ENCODE measurements around the gene PTOV1.

PTOV1 gene

DNA sequence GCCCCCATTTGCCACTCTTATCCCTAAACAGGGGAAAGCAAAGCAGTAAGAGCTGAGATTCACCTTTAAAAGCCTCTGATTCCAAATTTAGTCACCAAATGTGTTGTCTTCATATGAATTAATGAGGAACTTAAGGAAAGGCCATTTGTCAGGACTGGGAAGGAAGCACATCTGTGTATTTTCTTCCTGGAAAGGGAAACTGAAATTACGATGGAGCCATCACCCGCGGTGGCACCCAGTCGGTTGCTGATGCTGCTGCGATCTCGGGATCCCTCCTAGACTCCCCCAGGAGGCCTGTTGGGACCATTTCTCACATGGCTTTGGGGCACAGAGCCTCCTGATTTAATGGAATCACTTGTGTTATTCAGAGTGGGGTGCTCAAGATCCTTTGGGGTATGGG is 53.2 kb downstream of the PTOV1 start:
- H3K27ac ChIP-seq (ENCODE audit: low read depth, low read length) = no peak overlapping the region
- H2BK5ac ChIP-seq (ENCODE audit: low read depth, low read length, poor library complexity) = no peak overlapping the region
- H3K36me3 ChIP-seq (ENCODE audit: control insufficient read depth in 1 of 2, insufficient read depth in 2 of 2, low read length in 2 of 2) = peaks cover 23 to 24% of the 10 kb centered on the region in 2 experiments
- no peak overlapping the region for H2AFZ ChIP-seq (ENCODE audit: insufficient read depth, low read length, poor library complexity)
- no peak overlapping the region for H3K4me3 ChIP-seq (ENCODE audit: low read depth, low read length)
- H3K4ac ChIP-seq (ENCODE audit: low read depth, low read length) = no peak overlapping the region
- no peak overlapping the region for H4K91ac ChIP-seq (ENCODE audit: low read depth, low read length)
- H3K9ac ChIP-seq (ENCODE audit: low read length) = no peak overlapping the region
- WGBS (ENCODE audit: extremely low coverage, insufficient coverage, insufficient read length) = no CpG with 5 or more reads among the region's 6 CpGs
- no peak overlapping the region for H2BK120ac ChIP-seq (ENCODE audit: insufficient read depth, low read length, poor library complexity)
- H4K8ac ChIP-seq (ENCODE audit: low read depth, low read length) = no peak overlapping the region
- no peak overlapping the region for H3K14ac ChIP-seq (ENCODE audit: low read length)
- no peak overlapping the region for H3K4me2 ChIP-seq (ENCODE audit: low read length)
- no peak overlapping the region for H2AK5ac ChIP-seq (ENCODE audit: low read length)
- peaks cover 6% of the 10 kb centered on the region for H3K9me3 ChIP-seq (ENCODE audit: insufficient read depth, low read depth, low read length)
- H4K12ac ChIP-seq (ENCODE audit: low read depth, low read length) = no peak overlapping the region
- no peaks in the 10 kb centered on the region for H3K27me3 ChIP-seq (ENCODE audit: insufficient read depth, low read length)
- no peak for DNase-seq
- no peaks in the 10 kb centered on the region for H3K4me1 ChIP-seq (ENCODE audit: control insufficient read depth in 1 of 2, insufficient read depth in 2 of 2, low read length in 2 of 2)
- H3K79me1 ChIP-seq (ENCODE audit: low read length) = no peaks in the 10 kb centered on the region
- no peak overlapping the region for H2BK12ac ChIP-seq (ENCODE audit: low read length)
- H3K18ac ChIP-seq (ENCODE audit: low read length) = no peak overlapping the region
- H3K23ac ChIP-seq (ENCODE audit: low read length) = no peak overlapping the region
- H3K79me2 ChIP-seq (ENCODE audit: control insufficient read depth, insufficient read depth, low read length, poor library complexity) = no peaks in the 10 kb centered on the region

DNA sequence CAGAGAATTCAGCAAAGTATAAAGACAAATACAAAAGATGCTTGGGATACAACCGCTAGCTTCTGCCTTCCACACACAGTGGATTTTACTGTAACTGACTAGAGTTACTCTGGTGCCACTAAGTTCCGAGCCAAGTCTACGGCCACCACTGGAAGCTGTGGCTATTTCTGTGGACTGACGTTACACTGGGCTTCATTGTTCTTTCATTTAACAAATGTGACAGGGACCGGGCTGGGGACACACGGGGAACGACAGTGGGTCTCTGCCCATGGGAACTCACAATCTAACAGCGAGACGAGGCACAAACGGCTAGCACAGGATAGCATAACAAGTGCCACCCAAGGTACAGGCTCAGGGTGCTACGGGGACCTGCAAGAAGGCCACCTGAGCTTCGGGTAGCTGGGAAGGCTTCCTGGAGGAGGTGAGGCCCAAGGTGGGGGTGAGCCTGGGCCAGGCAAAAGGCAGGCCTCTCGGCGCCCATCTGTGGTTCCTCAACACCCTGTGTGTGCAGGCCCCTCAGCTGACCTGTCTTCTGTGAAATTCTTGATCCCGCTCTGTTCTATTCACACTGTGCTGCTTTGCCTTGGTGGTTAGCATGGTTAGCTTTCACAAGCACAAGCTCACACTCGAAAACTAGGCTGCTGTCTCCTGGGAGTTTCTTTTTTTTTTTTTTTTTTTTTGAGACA is 56.1 kb downstream of the PTOV1 start:
- no peak overlapping the region for H3K4me2 ChIP-seq (ENCODE audit: low read length)
- H3K27ac ChIP-seq (ENCODE audit: low read depth, low read length) = no peak overlapping the region
- peaks cover 6% of the 10 kb centered on the region for H3K9me3 ChIP-seq (ENCODE audit: insufficient read depth, low read depth, low read length)
- no peak overlapping the region for H2AFZ ChIP-seq (ENCODE audit: insufficient read depth, low read length, poor library complexity)
- no peak overlapping the region for H3K4me3 ChIP-seq (ENCODE audit: low read depth, low read length)
- WGBS (ENCODE audit: extremely low coverage, insufficient coverage, insufficient read length) = no CpG with 5 or more reads among the region's 16 CpGs
- no peak overlapping the region for H2AK5ac ChIP-seq (ENCODE audit: low read length)
- no peak overlapping the region for H3K23ac ChIP-seq (ENCODE audit: low read length)
- H3K4ac ChIP-seq (ENCODE audit: low read depth, low read length) = no peak overlapping the region
- H4K12ac ChIP-seq (ENCODE audit: low read depth, low read length) = no peak overlapping the region
- no peak for DNase-seq
- no peaks in the 10 kb centered on the region for H3K79me1 ChIP-seq (ENCODE audit: low read length)
- no peaks in the 10 kb centered on the region for H3K4me1 ChIP-seq (ENCODE audit: control insufficient read depth in 1 of 2, insufficient read depth in 2 of 2, low read length in 2 of 2)
- H3K36me3 ChIP-seq (ENCODE audit: control insufficient read depth in 1 of 2, insufficient read depth in 2 of 2, low read length in 2 of 2) = peaks cover 37 to 41% of the 10 kb centered on the region in 2 experiments
- H2BK5ac ChIP-seq (ENCODE audit: low read depth, low read length, poor library complexity) = no peak overlapping the region
- no peaks in the 10 kb centered on the region for H3K79me2 ChIP-seq (ENCODE audit: control insufficient read depth, insufficient read depth, low read length, poor library complexity)
- H4K91ac ChIP-seq (ENCODE audit: low read depth, low read length) = no peak overlapping the region
- no peak overlapping the region for H2BK120ac ChIP-seq (ENCODE audit: insufficient read depth, low read length, poor library complexity)
- no peak overlapping the region for H3K14ac ChIP-seq (ENCODE audit: low read length)
- no peak overlapping the region for H3K9ac ChIP-seq (ENCODE audit: low read length)
- H2BK12ac ChIP-seq (ENCODE audit: low read length) = no peak overlapping the region
- no peak overlapping the region for H4K8ac ChIP-seq (ENCODE audit: low read depth, low read length)
- H3K18ac ChIP-seq (ENCODE audit: low read length) = no peak overlapping the region
- no peaks in the 10 kb centered on the region for H3K27me3 ChIP-seq (ENCODE audit: insufficient read depth, low read length)

GRCh38 chr19:49907745-49908446 is 56.9 kb downstream of the PTOV1 start:
- Histone ChIP-seq H3K9ac (ENCODE audit: low read length) (no peak overlapping the region), H3K4me2 (ENCODE audit: low read length) (no peak overlapping the region), H3K4me1 (ENCODE audit: control insufficient read depth in 1 of 2, insufficient read depth in 2 of 2, low read length in 2 of 2) (no peaks in the 10 kb centered on the region), H2AK5ac (ENCODE audit: low read length) (no peak overlapping the region), H2BK5ac (ENCODE audit: low read depth, low read length, poor library complexity) (no peak overlapping the region), H3K79me2 (ENCODE audit: control insufficient read depth, insufficient read depth, low read length, poor library complexity) (no peaks in the 10 kb centered on the region), H3K27me3 (ENCODE audit: insufficient read depth, low read length) (no peaks in the 10 kb centered on the region), H3K36me3 (ENCODE audit: control insufficient read depth in 1 of 2, insufficient read depth in 2 of 2, low read length in 2 of 2) (peaks cover 43 to 48% of the 10 kb centered on the region in 2 experiments), H2AFZ (ENCODE audit: insufficient read depth, low read length, poor library complexity) (no peak overlapping the region), H4K8ac (ENCODE audit: low read depth, low read length) (no peak overlapping the region), H3K23ac (ENCODE audit: low read length) (no peak overlapping the region), H3K4me3 (ENCODE audit: low read depth, low read length) (no peak overlapping the region), H2BK120ac (ENCODE audit: insufficient read depth, low read length, poor library complexity) (no peak overlapping the region), H4K91ac (ENCODE audit: low read depth, low read length) (no peak overlapping the region), H4K12ac (ENCODE audit: low read depth, low read length) (no peak overlapping the region), H3K4ac (ENCODE audit: low read depth, low read length) (no peak overlapping the region), H3K9me3 (ENCODE audit: insufficient read depth, low read depth, low read length) (peaks cover 6% of the 10 kb centered on the region), H3K18ac (ENCODE audit: low read length) (no peak overlapping the region), H2BK12ac (ENCODE audit: low read length) (no peak overlapping the region), H3K14ac (ENCODE audit: low read length) (no peak overlapping the region), H3K79me1 (ENCODE audit: low read length) (no peaks in the 10 kb centered on the region), H3K27ac (ENCODE audit: low read depth, low read length) (no peak overlapping the region)
- DNase-seq = no peak
- WGBS (ENCODE audit: extremely low coverage, insufficient coverage, insufficient read length) = no CpG with 5 or more reads among the region's 23 CpGs

DNA sequence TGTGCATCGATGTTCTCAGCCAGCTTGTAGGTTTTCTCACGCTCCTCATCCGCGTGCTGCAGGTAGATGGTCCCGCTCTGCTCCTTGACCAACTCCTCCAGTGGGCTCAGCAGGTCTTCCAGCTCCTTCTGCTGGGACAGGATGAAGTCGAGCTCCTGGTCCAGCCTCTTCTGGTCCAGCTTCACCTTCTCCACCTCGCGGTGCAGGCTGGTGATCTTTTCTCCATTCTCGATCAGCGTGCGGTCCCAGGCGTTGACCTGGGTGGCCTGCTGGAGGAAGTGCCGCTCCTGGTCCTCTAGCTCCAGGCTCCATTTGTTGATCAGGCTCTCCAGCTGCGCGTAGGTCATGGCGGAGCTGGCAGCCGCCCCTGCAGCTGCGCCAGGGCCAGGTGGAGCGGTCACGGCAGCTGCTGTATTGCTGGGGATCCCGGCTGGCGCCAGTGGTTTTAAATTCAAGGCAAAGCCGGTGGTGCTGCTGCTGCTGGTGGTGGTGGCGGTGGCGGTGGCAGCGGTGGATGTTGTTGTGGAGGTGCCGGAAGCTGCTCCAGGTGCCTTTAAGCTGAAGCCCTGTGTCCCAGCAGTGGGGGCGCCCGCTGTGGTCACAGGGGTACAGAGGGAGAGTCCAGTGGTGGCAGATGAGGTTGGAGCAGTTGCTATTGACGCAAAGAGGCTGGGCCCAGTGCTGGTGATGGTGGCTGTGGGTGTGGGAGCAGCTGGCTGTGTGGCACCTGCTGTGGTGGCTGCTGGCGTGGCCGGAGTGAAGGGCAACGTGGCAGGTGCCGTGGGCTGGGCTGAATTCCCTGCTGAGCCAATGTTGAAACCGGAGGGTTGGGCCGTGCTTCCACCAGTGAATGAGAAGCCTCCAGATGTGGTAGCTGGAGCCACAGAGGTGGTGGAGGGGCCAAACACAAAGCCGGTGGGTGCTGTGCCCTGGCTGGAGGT is 57.8 kb downstream of the PTOV1 start:
- H3K9ac ChIP-seq (ENCODE audit: low read length) = no peak overlapping the region
- H3K14ac ChIP-seq (ENCODE audit: low read length) = no peak overlapping the region
- H3K79me2 ChIP-seq (ENCODE audit: control insufficient read depth, insufficient read depth, low read length, poor library complexity) = no peaks in the 10 kb centered on the region
- H2BK120ac ChIP-seq (ENCODE audit: insufficient read depth, low read length, poor library complexity) = no peak overlapping the region
- H3K79me1 ChIP-seq (ENCODE audit: low read length) = no peaks in the 10 kb centered on the region
- peaks cover 51 to 55% of the 10 kb centered on the region in 2 experiments for H3K36me3 ChIP-seq (ENCODE audit: control insufficient read depth in 1 of 2, insufficient read depth in 2 of 2, low read length in 2 of 2)
- peaks cover 6% of the 10 kb centered on the region for H3K9me3 ChIP-seq (ENCODE audit: insufficient read depth, low read depth, low read length)
- H4K8ac ChIP-seq (ENCODE audit: low read depth, low read length) = no peak overlapping the region
- no peak overlapping the region for H3K27ac ChIP-seq (ENCODE audit: low read depth, low read length)
- no peak overlapping the region for H3K4ac ChIP-seq (ENCODE audit: low read depth, low read length)
- H4K91ac ChIP-seq (ENCODE audit: low read depth, low read length) = no peak overlapping the region
- no peak for DNase-seq
- H3K27me3 ChIP-seq (ENCODE audit: insufficient read depth, low read length) = no peaks in the 10 kb centered on the region
- H3K23ac ChIP-seq (ENCODE audit: low read length) = no peak overlapping the region
- no peak overlapping the region for H2AK5ac ChIP-seq (ENCODE audit: low read length)
- H2AFZ ChIP-seq (ENCODE audit: insufficient read depth, low read length, poor library complexity) = no peak overlapping the region
- H2BK12ac ChIP-seq (ENCODE audit: low read length) = no peak overlapping the region
- no CpG with 5 or more reads among the region's 37 CpGs for WGBS (ENCODE audit: extremely low coverage, insufficient coverage, insufficient read length)
- no peak overlapping the region for H3K4me3 ChIP-seq (ENCODE audit: low read depth, low read length)
- no peak overlapping the region for H2BK5ac ChIP-seq (ENCODE audit: low read depth, low read length, poor library complexity)
- H3K4me1 ChIP-seq (ENCODE audit: control insufficient read depth in 1 of 2, insufficient read depth in 2 of 2, low read length in 2 of 2) = no peaks in the 10 kb centered on the region
- no peak overlapping the region for H3K18ac ChIP-seq (ENCODE audit: low read length)
- H4K12ac ChIP-seq (ENCODE audit: low read depth, low read length) = no peak overlapping the region
- H3K4me2 ChIP-seq (ENCODE audit: low read length) = no peak overlapping the region
